Hematopoietic multipotent progenitor cell (in vitro differentiated cells): ENCODE measurements around the gene VWC2. TPM values are rescaled to one million over a fixed set of nuclear protein-coding genes. Genes with fewer than 3 reads are reported as not detected.

ENCODE experiments used
- DNase-seq, 3 donors: peaks; one replicate each; pipeline ENCODE4 v3.0.0-alpha.2; 2011 to 2015; ENCODE audit warnings: low read depth in 2 of 3, low spot score in 2 of 3
- total RNA-seq: library from RNA; depleted of rRNA; stranded (reverse); fragments of >200 nt; gene quantifications from one replicate; pipeline ENCODE4 v1.2.3, GENCODE V29; 2012

VWC2 gene
- under 0.01 TPM for total RNA-seq

DNA sequence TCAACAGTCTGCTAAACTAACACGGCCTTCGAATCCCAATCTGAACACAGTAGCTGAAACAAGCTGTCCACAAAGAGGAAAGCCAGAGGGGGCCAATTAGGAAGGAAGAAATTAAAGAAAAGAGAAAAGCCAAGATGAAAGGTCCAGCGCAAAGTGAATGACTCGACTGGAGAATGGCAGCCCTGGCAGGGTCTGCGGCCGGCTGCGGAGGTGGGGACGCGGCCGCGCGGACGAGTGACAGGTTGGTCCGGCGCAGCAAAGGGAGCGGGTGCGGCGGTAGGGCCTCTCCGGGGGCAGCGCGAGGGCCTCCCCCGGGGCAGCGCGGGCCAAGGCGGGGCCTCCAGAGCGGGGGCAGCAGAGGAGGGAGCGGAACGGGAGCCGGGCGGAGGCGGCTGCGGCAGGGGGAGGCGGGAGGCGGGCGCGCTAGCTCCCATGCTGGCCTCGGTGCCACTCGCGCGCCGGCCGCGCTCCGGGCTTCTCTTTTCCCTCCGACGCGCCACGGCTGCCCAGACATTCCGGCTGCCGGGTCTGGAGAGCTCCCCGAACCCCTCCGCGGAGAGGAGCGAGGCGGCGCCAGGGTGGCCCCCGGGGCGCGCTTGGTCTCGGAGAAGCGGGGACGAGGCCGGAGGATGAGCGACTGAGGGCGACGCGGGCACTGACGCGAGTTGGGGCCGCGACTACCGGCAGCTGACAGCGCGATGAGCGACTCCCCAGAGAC is at the start of gene VWC2:
VWC2 (plus strand) TSS at position 421 of the 718 bp plus-strand sequence. CDS start 1,798 bp downstream, outside the sequence.
- no peak for DNase-seq

DNA sequence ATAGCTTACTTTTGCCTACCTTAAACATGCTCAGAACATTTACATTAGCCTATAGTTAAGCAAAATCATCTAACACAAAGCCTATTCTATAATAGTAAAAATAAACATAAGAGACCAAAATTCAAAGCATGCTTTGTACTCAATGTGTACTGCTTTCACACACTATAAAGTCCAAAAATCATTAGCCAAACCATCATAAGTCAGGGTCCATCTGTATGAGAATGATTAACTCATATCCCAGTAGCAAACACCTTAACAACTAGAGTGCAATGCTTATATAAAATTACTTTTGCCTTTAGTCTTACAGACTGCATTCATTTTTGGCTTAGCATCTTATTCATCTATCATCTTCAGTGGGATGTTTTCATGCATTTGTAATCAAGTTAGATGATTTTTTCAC is 49.4 kb upstream of the VWC2 start:
- no peak for DNase-seq

DNA sequence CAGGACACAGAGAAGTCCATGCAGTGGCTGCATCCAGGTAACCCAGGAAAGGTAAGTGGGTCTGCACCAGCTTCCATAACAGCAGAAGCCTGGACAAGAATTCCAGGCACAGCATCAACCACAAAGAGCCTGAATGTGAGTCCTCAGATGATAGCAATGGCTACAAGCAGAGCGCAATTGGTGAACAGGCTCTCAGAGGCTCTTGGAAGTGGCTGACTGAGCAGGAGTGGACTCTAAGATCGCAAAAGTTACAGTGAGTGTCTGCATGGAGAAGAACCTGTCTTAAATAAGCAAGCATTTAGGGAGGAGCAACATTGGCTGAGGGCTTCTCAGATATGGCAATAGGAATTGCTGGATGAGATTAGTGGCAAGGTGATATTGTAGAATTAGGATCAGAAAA is 41.6 kb upstream of the VWC2 start:
- DNase-seq = no peak

DNA sequence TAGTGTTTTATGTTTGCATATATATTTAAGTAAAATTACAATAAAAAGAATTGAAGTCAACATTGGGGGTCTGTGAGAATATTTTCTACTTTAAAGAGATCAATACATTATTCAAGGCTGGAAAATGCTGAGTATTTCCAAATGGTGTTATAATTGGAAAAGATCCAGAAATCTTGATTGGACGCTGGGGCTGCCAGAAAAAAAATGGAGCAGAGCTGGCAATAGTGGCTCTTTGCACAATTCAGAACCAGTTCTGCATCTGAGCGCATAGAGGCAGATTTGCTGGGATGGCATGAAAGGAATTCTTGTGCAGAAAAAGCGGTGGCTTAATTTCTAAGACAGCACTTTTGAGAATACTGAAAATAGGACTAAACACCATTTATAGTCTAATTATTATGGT is 10.8 kb upstream of the VWC2 start:
- no peak for DNase-seq

DNA sequence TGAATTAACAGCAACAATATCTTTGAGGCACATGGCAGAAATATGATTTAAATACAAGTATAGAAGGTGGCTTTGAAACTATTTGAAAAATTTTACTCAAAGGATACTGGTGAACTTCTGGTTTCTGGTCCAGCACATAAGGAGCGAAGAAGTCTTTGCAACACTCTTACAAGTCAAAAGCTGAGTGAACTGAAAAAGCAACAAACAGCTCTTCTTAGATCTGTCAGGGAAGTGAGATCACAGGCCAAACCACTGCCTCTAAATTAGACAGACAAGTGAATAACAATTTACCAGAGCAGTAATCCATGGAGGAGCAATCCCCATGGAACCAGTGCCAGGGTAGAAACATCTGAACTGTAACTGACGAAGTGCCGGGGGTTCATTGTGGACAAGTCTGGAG is 9.6 kb upstream of the VWC2 start:
- no peak for DNase-seq

DNA sequence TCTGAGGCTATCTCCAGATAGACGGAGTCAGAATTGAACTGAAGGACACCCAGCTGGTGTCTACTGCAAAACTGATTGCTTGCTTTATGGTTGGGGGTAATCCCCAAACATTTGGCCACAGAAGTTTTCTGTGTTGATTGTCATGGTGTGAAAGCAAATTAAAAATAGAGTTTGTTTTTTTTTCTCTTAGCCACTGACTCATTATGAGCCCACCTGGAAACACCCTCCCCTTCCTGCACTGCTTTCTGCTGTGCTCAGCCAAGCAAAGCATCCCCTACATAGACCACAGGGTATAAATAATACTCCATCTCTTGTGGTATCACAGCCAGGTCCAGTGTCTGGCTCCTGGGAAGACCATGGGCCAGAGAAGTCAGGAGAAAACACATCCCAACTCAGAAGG is 6.5 kb upstream of the VWC2 start:
- no peak for DNase-seq

DNA sequence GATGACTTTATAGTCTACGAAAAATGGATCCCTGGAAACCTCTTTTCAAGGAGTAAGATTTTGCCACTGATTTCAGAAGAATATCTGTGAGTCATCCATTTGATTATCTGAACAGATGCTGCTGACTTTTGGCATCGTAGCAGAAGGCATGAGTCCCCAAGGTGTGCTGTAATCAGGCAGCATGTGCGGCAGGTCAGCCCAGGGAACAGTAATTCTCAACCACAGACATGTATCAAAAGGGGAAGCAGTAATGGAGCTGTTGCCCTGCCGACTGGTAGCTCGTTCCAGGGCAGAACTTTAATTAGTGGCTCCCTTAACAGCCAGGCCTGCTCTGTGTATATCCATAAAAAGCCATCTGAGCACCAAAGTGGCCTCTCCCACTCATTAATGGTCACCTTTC is 5.7 kb upstream of the VWC2 start:
- no peak for DNase-seq

DNA sequence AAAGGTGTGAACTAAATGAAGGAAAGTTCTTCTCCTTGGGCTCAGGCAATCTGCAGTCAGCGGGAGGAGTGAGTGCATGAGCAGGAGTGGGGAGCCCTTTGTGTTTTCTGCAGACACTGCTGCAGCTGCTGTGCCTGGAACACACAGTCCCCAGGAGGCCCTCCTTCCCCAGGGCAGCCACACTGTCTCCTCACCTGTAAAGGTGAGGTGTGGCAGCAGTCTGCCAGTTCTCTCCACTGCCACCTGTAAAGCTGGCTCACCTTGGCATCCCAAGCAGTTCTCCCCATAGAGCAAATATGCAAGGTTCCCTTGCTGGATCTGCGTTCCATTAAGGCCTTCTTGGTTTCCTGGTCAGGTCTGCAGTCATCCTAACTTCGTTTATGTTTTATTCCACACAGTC is 5.2 kb upstream of the VWC2 start:
- DNase-seq = no peak

DNA sequence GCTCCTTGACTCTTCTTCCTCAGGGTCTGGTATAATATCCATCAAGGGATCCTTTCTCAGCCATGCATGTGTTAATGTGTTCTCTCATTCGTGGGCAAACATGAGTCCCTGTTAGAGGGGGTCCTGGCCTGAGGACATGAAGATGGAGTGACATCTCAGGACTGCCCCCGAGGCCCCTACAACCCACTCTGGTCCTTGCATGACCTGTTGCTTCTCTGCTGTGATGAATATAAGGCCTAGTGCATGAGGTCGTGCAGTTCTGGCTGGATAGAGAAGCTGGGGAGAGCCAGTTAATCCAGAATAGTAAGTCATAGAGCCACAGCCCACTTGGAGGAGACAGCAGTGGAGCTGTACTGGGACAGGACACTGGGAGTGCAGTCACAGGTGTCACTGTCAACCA is 4.6 kb upstream of the VWC2 start:
- no peak for DNase-seq

DNA sequence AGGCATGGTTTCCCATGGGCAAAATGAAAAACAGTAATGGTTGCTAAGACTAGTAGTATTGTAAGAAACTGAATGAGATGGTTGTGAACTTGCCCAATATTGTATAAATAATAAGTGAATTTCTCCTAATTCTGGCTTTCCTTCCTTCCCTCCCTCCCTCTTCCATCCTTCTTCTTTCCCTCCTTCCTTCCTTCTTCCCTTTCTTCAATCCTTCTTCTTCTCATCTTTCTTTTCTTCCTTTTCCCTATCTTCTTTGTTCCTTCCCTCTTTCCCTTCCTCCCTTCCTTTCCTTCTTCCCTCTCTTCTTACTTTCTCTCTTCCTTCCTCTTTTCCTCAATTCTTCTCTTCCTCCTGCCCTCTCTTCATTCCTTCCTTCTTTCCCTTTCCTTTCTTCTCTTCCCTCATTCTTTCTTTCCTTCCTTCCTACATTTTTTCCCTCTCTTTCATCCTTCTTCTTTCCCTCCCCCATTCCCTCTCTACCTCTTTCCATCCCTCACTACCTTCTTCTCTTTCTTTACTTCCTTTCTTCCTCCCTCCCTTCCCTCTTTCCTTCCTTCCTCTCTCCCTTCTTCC is 4.1 kb upstream of the VWC2 start:
- DNase-seq = no peak

DNA sequence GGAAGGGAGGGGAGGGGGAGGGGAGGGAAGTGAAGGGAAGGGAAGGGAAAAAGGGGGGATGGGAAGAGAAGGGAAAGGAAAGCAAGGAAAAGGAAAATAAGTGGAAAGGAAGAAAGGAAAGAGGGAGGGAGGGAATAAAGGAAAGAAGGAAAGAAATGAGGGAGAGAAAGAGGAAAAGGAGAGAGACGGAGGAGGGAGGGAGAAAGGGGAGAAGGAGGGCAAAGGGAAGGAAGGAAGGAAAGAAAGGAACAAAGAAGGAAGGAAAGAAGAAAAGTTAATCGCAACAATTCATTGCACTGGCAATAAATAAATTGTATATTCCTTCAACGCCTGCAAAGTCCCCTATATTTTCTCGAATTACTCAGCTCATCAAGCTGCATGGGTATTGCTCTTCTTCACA is 2.6 kb upstream of the VWC2 start:
- DNase-seq = no peak

DNA sequence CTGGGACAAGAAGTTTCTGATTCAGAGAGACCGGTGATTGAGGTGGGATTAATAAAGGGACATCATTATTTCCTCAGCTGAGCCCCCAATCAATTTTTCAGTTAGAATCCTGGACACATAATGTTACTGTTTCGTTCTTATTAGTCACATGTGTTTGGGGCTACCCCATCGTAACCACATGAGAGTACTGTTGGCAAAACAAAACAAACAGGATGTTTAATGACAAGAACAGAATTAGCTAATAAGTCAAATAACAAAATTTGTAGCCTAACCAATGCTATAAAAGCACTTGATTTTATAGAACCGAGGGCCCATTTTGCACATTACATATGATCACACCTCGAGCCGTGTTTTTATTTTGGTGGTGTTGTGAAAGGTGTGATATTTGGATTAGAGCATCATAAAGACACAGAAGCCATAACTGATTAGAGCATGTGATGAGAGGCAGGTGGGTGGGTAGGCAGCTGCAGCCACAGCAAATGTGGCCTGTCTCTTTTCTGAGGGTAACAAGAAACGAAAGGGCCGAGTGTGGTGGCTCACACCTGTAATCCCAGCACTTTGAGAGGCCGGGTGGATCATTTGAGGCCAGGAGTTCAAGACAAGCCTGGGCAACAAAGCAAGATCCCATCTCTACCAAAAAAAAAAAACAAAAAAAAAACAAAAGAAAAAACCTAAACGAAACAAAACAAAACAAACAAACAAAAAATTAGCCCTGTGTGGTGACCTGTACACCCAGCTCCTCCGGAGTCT is 1.8 kb upstream of the VWC2 start:
- no peak for DNase-seq

DNA sequence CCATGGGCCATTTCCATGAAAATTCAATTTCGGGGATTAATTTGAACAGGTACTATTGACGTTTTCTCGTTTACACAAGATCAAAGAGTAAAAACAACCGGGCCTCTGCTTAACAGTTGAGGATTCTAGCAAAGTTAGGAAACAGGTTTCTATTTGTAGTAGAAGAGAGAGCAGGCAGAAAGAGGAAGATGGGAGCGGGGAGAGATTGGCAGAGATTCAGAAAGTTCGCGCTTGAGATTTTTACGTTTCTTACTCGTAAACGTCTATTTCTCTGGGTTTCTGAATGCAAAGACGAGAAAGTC is 571 bp upstream of the VWC2 start:
- peak in 1 of 3 donors; percentile 52 for DNase-seq

DNA sequence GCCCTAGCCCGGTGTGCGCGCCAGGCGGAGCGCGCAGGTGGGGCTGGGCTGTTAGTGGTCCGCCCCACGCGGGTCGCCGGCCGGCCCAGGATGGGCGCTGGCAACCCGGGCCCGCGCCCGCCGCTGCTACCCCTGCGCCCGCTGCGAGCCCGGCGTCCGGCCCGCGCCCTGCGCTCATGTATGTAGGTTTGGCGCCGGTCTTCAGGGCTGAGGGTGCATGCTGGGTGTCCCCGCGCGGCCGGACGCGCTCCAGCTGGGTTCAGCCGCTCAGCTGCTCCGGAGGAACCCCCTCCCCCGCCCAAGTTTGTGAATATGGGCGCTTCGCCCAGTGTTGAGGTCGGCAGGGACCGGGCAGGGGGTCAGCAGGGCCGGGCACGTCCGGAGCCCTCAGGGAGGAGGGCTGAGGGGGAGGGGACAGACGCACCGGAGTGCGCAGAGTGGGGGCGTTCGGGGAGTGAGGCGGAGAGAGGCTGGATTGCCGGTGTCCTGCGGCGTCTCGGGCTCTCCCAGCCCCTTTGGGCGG is 559 bp downstream of the VWC2 start:
- no peak for DNase-seq

DNA sequence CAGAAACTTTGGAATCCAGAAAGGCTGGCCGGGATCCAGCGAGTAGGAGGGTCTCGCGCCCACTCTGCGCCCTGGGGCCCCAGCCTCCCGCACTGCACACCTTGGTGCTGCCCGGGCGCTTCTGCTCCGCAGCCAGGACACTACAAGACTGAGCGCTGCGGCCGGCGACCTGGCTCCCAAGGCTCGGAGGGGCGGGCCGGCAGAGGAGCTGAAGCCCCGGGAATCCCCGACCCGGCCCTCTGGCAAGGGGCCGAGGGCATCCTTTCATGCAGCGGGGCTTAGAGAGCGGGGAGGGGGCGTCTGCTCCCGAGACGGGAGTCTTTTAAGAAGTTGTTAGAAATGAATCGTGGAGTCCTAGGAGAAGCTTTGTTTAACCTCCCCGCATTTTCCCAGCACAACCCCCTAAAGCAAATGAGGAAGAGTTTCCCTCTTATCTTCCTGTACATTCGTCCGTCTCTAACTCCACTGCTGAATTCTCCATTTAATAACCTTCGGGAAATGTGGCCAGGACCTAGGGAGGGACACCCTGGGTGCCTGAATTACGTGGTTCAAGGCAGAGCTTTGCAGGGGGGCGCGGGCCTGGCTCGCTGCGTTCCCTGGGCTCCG is 1.1 kb downstream of the VWC2 start:
- no peak for DNase-seq

DNA sequence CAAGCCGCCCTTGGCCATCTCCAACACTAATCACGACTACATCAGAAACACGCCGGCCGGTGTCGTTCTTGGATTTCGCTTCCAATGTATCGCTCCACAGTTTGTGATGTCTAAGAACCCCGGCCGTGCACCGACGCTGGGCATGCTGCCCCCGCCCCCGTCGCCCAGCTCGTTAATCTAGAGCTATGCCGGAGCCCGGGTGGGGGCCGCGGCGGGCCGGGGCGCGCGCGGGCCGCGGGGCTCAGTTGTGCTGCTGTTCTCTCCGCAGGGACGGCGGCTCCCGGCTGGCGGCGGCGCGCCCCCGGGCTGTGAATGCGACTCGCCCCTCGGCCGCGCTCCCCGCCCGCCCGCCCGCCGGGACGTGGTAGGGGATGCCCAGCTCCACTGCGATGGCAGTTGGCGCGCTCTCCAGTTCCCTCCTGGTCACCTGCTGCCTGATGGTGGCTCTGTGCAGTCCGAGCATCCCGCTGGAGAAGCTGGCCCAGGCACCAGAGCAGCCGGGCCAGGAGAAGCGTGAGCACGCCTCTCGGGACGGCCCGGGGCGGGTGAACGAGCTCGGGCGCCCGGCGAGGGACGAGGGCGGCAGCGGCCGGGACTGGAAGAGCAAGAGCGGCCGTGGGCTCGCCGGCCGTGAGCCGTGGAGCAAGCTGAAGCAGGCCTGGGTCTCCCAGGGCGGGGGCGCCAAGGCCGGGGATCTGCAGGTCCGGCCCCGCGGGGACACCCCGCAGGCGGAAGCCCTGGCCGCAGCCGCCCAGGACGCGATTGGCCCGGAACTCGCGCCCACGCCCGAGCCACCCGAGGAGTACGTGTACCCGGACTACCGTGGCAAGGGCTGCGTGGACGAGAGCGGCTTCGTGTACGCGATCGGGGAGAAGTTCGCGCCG is 1.9 kb downstream of the VWC2 start:
- DNase-seq = no peak

DNA sequence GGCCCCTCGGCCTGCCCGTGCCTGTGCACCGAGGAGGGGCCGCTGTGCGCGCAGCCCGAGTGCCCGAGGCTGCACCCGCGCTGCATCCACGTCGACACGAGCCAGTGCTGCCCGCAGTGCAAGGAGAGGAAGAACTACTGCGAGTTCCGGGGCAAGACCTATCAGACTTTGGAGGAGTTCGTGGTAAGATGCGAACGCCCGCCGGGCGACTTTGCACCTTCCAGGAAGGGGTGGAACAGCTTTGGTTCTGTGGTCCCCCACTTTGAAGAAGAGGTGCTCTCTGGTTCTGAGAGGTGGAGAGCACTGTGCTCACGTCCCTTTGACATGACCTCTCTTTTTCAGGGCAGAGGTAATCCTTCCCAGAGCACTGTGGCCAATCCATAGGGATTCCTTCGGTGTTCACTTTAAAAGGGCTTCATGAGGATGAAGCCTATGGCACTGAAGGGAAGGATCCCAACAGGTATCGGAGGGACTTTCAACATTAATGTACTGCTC is 2.6 kb downstream of the VWC2 start:
- DNase-seq = no peak

DNA sequence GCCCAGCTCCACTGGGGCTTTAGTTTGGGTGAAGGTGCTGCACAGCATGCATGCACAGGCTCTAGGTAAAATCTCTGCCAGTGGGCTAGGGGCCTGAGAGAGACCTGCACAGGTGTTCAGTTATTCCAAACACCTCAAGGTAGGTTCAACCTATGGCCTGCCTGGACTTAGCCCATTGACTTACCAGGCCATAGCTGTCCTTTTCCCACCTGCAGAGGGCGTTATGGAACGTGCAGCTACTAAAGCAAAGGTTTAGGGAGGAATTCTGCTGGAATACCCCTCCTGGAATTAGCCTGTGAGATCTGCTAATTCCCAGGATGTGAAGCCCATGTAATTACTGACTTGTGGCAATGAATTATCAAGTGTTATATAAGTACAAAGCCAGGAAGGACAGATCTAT is 3.6 kb downstream of the VWC2 start:
- no peak for DNase-seq

DNA sequence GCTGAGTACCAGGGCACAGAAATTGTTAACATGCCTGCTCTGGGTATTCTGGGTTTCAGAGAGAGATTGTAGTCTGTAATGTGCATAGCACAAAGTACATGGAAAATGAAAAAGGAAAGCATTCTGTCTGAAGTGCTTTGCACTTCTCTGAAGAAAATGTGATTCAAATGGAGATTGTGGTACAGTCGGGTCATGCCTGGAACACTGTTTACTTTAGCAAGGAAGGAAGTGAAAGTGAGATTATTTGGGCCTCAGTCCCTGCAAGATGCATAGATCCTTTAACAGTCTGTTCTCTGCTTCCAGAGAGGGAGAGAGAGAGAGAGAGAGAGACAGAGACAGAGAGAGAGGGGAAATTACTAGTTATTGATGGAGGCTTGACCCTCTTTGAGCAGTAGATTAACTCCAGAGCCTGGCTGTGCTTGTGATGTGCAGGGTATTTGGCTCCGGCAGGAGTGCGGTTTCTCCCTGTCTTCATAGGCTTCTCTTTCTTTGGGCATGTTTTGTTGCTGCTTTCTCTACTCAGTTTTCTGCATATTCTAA is 5.4 kb downstream of the VWC2 start:
- no peak for DNase-seq

DNA sequence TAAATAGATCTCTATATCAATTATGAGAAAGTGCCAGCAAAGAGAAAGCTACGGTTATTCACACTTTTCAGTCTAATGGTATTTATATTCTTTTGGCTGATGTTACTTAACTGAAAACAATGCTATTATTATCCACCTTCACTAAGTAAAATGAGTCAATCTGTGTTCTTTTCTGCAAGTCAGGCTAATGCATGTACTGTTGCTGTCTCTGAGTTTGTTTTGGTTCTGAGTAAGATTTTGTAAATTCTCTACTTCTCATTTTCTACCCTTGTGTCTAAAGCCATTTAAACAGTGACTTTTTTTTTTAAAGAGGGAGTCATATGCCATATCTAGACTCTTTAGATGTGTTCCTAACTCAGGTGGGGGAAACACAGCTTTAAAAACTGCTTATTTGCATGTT is 7.5 kb downstream of the VWC2 start:
- no peak for DNase-seq
